PC-3 (cell line): ENCODE measurements around the gene COL4A6. TPM values are rescaled to one million over a fixed set of nuclear protein-coding genes. Genes with fewer than 3 reads are reported as not detected.
A peak's percentile ranks its signal among the peaks of the same experiment; 100 is the strongest.

ENCODE experiments used
- ATAC-seq: fragments of 200-7000 bp; cut with Tn5 transposase; 2 replicates; pipeline ENCODE4 v1.9.1; 2020; ENCODE audit warnings: mild to moderate bottlenecking, moderate library complexity
- BruUV-seq: library from RNA; stranded (reverse); fragments of 400-500 nt; replicated peaks from 2 replicates; lab custom pipeline; 2021; lab: Mats Ljungman, UMichigan
- CTCF ChIA-PET: fragments of 300-600 bp; sonication (Branson Sonifier 250); formaldehyde crosslinking; loops from one replicate; lab custom pipeline; 2022; ENCODE audit warnings: antibody characterized with exemption; lab: Charles Lee
- POLR2A ChIA-PET: fragments of 300-600 bp; sonication (Branson Sonifier 250); formaldehyde crosslinking; loops from one replicate; lab custom pipeline; 2022; ENCODE audit warnings: antibody characterized with exemption; ENCODE audit not compliant: unreplicated experiment; lab: Charles Lee
- DNase-seq: peaks from one replicate; pipeline ENCODE4 v3.0.0-alpha.2; 2015
- H2AFZ ChIP-seq: fragments of 300-600 bp; sonication (generic); 2 replicates; pipeline ENCODE4 v1.6.0; 2016; ENCODE audit warnings: antibody characterized with exemption, low read length
- H3F3A ChIP-seq: fragments of 300-600 bp; sonication (generic); one replicate; pipeline ENCODE4 v1.6.0; 2017; ENCODE audit warnings: antibody characterized with exemption, low read length, control low read depth, mild to moderate bottlenecking; ENCODE audit not compliant: unreplicated experiment
- H3K27ac ChIP-seq: fragments of 300-600 bp; sonication (generic); 2 replicates; pipeline ENCODE4 v1.5.1; 2016; ENCODE audit warnings: mild to moderate bottlenecking, low read length
- H3K27me3 ChIP-seq: fragments of 300-600 bp; sonication (generic); 2 replicates; pipeline ENCODE4 v1.6.1; 2016; ENCODE audit warnings: low read length, mixed read lengths
- H3K36me3 ChIP-seq: fragments of 300-600 bp; sonication (generic); 2 replicates; pipeline ENCODE4 v1.6.1; 2016; ENCODE audit warnings: low read depth, mixed run types, low read length, mixed read lengths
- H3K4me1 ChIP-seq: fragments of 300-600 bp; sonication (generic); 2 replicates; pipeline ENCODE4 v1.5.1; 2016; ENCODE audit warnings: low read length; ENCODE audit not compliant: insufficient read depth
- H3K4me2 ChIP-seq: fragments of 300-600 bp; sonication (generic); 2 replicates; pipeline ENCODE4 v1.6.0; 2016; ENCODE audit warnings: low read length
- H3K4me3 ChIP-seq: fragments of 300-600 bp; sonication (generic); 2 replicates; pipeline ENCODE4 v1.5.1; 2016; ENCODE audit warnings: mild to moderate bottlenecking, low read length, mixed read lengths
- H3K79me2 ChIP-seq: fragments of 300-600 bp; sonication (generic); 2 replicates; pipeline ENCODE4 v1.6.1; 2017; ENCODE audit warnings: low read length, mixed read lengths
- H3K9ac ChIP-seq: fragments of 300-600 bp; sonication (generic); 2 replicates; pipeline ENCODE4 v1.6.0; 2016; ENCODE audit warnings: mild to moderate bottlenecking, low read length
- H3K9me2 ChIP-seq: fragments of 300-600 bp; sonication (generic); replicated peaks from 2 replicates; pipeline ENCODE4 v1.6.1; 2016; ENCODE audit warnings: mixed run types, low read length, mixed read lengths
- H3K9me3 ChIP-seq: fragments of 300-600 bp; sonication (generic); 2 replicates; pipeline ENCODE4 v1.6.1; 2016; ENCODE audit warnings: low read length, mixed read lengths
- H4K20me1 ChIP-seq: fragments of 300-600 bp; sonication (generic); 2 replicates; pipeline ENCODE4 v1.6.1; 2016; ENCODE audit warnings: low read length, mixed read lengths
- CTCF ChIP-seq: fragments of 300-600 bp; sonication (generic); conservative IDR thresholded peaks from 2 replicates; pipeline ENCODE4 v1.5.1; 2017; ENCODE audit warnings: antibody characterized with exemption, low read depth, mild to moderate bottlenecking, low read length
- EZH2 ChIP-seq: fragments of 300-600 bp; sonication (generic); IDR thresholded peaks from one replicate; pipeline ENCODE4 v1.6.1; 2017; ENCODE audit warnings: antibody characterized with exemption, mild to moderate bottlenecking, low read length; ENCODE audit not compliant: unreplicated experiment
- EZH2phosphoT487 ChIP-seq: fragments of 300-600 bp; sonication (generic); IDR thresholded peaks from 2 replicates; pipeline ENCODE4 v1.6.1; 2018; ENCODE audit warnings: mild to moderate bottlenecking, antibody characterized with exemption, low read length, borderline replicate concordance
- intact Hi-C: fragments of 100-400 bp; cut with micrococcal nuclease; formaldehyde crosslinking; loops from 2 replicates; pipeline ENCODE4 v1.9.0; 2023
- total RNA-seq: library from RNA; depleted of rRNA; stranded (reverse); fragments of >200 nt; gene quantifications from 2 replicates; pipeline ENCODE4 v1.2.3, GENCODE V29; 2014

COL4A6 gene
- total RNA-seq, 1 experiment from 2014 or later: 4.4 TPM

- Histone ChIP-seq H3K4me3 (no peak overlapping the region), H4K20me1 (no peaks in the 10 kb centered on the region), H3K79me2 (peaks cover 48% of the 10 kb centered on the region), H3K9me2 (no peaks in the 10 kb centered on the region), H3K27ac (no peak overlapping the region), H3K4me2 (no peak overlapping the region), H3K36me3 (no peaks in the 10 kb centered on the region), H2AFZ (no peak overlapping the region), H3K4me1 (no peaks in the 10 kb centered on the region), H3K9me3 (no peaks in the 10 kb centered on the region), H3F3A (no peaks in the 10 kb centered on the region), H3K27me3 (no peaks in the 10 kb centered on the region), H3K9ac (no peak overlapping the region)
- peak; percentile 8 for DNase-seq
- POLR2A ChIA-PET: no interaction called here
- ATAC-seq: no peak
- no TSS peak for BruUV-seq
- TF ChIP-seq EZH2 (no peak), EZH2phosphoT487 (no peak), CTCF (no peak)
- intact Hi-C loops: no loop called here
- CTCF ChIA-PET: no interaction called here
Observed at GRCh38 chrX:108473979-108474378, 35.8 kb upstream of the COL4A6 start.

GRCh38 chrX:108468486-108468885, 30.3 kb upstream of the COL4A6 start:
- no peak overlapping the region for H3K27ac ChIP-seq
- no peak for TF ChIP-seq EZH2
- TF ChIP-seq EZH2phosphoT487: no peak
- no peak for TF ChIP-seq CTCF
- H3K9me2 ChIP-seq: no peaks in the 10 kb centered on the region
- H3K79me2 ChIP-seq: peaks cover 66% of the 10 kb centered on the region
- no peaks in the 10 kb centered on the region for H3F3A ChIP-seq
- no peak overlapping the region for H3K4me3 ChIP-seq
- ChIA-PET POLR2A (no interaction called here), CTCF (no interaction called here)
- H3K4me1 ChIP-seq: no peaks in the 10 kb centered on the region
- H3K9me3 ChIP-seq: no peaks in the 10 kb centered on the region
- no peak overlapping the region for H3K9ac ChIP-seq
- no peak overlapping the region for H2AFZ ChIP-seq
- H3K36me3 ChIP-seq: no peaks in the 10 kb centered on the region
- no TSS peak for BruUV-seq
- ATAC-seq (no peak), DNase-seq (no peak)
- H4K20me1 ChIP-seq: no peaks in the 10 kb centered on the region
- no peaks in the 10 kb centered on the region for H3K27me3 ChIP-seq
- no peak overlapping the region for H3K4me2 ChIP-seq
- intact Hi-C loops: no loop called here

- Histone ChIP-seq H3K4me3 (no peak overlapping the region), H3K36me3 (no peaks in the 10 kb centered on the region), H3K79me2 (peaks cover 32% of the 10 kb centered on the region), H3K9ac (no peak overlapping the region), H4K20me1 (no peaks in the 10 kb centered on the region), H3K27ac (no peak overlapping the region), H3F3A (no peaks in the 10 kb centered on the region), H3K4me2 (no peak overlapping the region), H3K9me3 (no peaks in the 10 kb centered on the region), H2AFZ (no peak overlapping the region), H3K4me1 (no peaks in the 10 kb centered on the region), H3K9me2 (no peaks in the 10 kb centered on the region), H3K27me3 (no peaks in the 10 kb centered on the region)
- ChIA-PET POLR2A (no interaction called here), CTCF (no interaction called here)
- BruUV-seq: no TSS peak
- no peak for TF ChIP-seq EZH2phosphoT487
- TF ChIP-seq EZH2: no peak
- TF ChIP-seq CTCF: no peak
- ATAC-seq (no peak), DNase-seq (no peak)
- intact Hi-C loops: no loop called here
Observed at GRCh38 chrX:108464604-108465003, 26.4 kb upstream of the COL4A6 start.
